ENCODE measurements around the gene RGS11. TPM values are rescaled to one million over a fixed set of nuclear protein-coding genes. Genes with fewer than 3 reads are reported as not detected.

The RGS11 gene
- total and polyA plus RNA-seq, 12 donors = 0.83 to 98.6 (median 6.1) TPM

- intact Hi-C loops (cut with DNase I) = no loop called here
- TF ChIP-seq CTCF (IDR thresholded peaks at IDR 0.05) = no peak
- no peak for TF ChIP-seq POLR2A (IDR thresholded peaks at IDR 0.05)
- WGBS, 4 donors = 88 to 100% (median 94%) methylated on average over 4 to 5 of the region's 5 CpGs
- H3K4me1 ChIP-seq (replicated peaks in 1 of 2) = no peaks in the 10 kb centered on the region
- no peaks in the 10 kb centered on the region for H3K27me3 ChIP-seq
- H3K9me3 ChIP-seq (replicated peaks in 1 of 3) = no peaks in the 10 kb centered on the region
- H3K27ac ChIP-seq = no peak overlapping the region
- no peak for DNase-seq
- no peak overlapping the region for H3K4me3 ChIP-seq
- peaks cover 0 to 19% of the 10 kb centered on the region in 2 donors for H3K36me3 ChIP-seq (replicated peaks in 1 of 2)
Measured at GRCh38 chr16:317583-317982, 41.8 kb upstream of the RGS11 start.

- no peaks in the 10 kb centered on the region for H3K9me3 ChIP-seq (replicated peaks in 1 of 3)
- H3K4me3 ChIP-seq = no peak overlapping the region
- intact Hi-C loops (cut with DNase I) = no loop called here
- H3K36me3 ChIP-seq (replicated peaks in 1 of 2) = peaks cover 0 to 24% of the 10 kb centered on the region in 2 donors
- DNase-seq = no peak
- no peak for TF ChIP-seq CTCF (IDR thresholded peaks at IDR 0.05)
- TF ChIP-seq POLR2A (IDR thresholded peaks at IDR 0.05) = no peak
- H3K27me3 ChIP-seq = no peaks in the 10 kb centered on the region
- WGBS, 4 donors = 89 to 92% (median 91%) methylated on average over 6 to 19 of the region's 19 CpGs
- no peaks in the 10 kb centered on the region for H3K4me1 ChIP-seq (replicated peaks in 1 of 2)
- no peak overlapping the region for H3K27ac ChIP-seq
Measured at GRCh38 chr16:316741-317464, 41.2 kb upstream of the RGS11 start.

DNA sequence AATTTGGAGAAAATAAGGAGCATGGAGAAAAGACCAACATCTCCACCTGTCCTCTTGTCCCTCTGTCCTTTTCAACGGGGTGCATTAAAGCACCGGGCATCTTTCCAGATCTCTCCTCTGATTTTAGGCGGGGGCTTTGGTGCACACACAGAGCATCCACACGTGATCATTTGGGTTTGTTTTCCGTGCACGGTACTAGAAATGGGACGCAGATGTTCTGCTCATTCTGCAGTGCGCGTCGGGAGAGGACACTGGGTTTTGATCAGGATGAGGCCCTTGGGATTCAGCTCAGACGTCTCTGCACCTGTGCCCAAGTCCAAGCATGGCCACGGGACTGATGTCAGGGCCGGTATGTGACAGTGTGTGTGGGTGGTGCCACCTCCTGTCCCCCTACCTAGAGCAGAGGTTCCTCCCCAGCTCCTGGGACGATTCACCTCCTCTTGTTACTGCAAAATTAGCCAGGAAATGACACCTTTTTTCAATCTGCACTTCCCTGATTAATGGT, 39.1 kb upstream of the RGS11 start:
- no peak for DNase-seq
- peaks cover 0 to 27% of the 10 kb centered on the region in 2 donors for H3K36me3 ChIP-seq (replicated peaks in 1 of 2)
- no peaks in the 10 kb centered on the region for H3K4me1 ChIP-seq (replicated peaks in 1 of 2)
- H3K4me3 ChIP-seq = no peak overlapping the region
- H3K27ac ChIP-seq = no peak overlapping the region
- H3K27me3 ChIP-seq = no peaks in the 10 kb centered on the region
- 82 to 85% (median 83%) methylated on average over 12 to 14 of the region's 14 CpGs for WGBS, 4 donors
- H3K9me3 ChIP-seq (replicated peaks in 1 of 3) = no peaks in the 10 kb centered on the region
- TF ChIP-seq CTCF (IDR thresholded peaks at IDR 0.05) (no peak), POLR2A (IDR thresholded peaks at IDR 0.05) (no peak)
- intact Hi-C loops (cut with DNase I) = no loop called here

GRCh38 chr16:314351-314750, 38.6 kb upstream of the RGS11 start:
- H3K4me1 ChIP-seq (replicated peaks in 1 of 2) = no peaks in the 10 kb centered on the region
- H3K9me3 ChIP-seq (replicated peaks in 1 of 3) = no peaks in the 10 kb centered on the region
- WGBS, 4 donors = 87 to 95% (median 90%) methylated on average over 9 to 16 of the region's 16 CpGs
- no peaks in the 10 kb centered on the region for H3K27me3 ChIP-seq
- DNase-seq = no peak
- H3K36me3 ChIP-seq (replicated peaks in 1 of 2) = peaks cover 0 to 27% of the 10 kb centered on the region in 2 donors
- H3K27ac ChIP-seq = no peak overlapping the region
- H3K4me3 ChIP-seq = no peak overlapping the region
- intact Hi-C loops (cut with DNase I) = no loop called here
- TF ChIP-seq POLR2A (IDR thresholded peaks at IDR 0.05) (no peak), CTCF (IDR thresholded peaks at IDR 0.05) (no peak)
